Breast epithelium (tissue), 4 donors: ENCODE measurements around the gene KIF3B. TPM values are rescaled to one million over a fixed set of nuclear protein-coding genes. Genes with fewer than 3 reads are reported as not detected.
"Not testable (repeated sequence)": the region's sequence is repeated elsewhere in the genome, so short reads cannot be mapped to it uniquely, and the experiment has no call there.

Experiments
- DNase-seq, 2 donors: peaks; one replicate each; pipeline ENCODE4 v3.0.0-alpha.2; 2019; ENCODE audit warnings: low spot score in 2 of 2
- H3K27ac ChIP-seq, 2 donors: fragments of 200-600 bp; sonication (generic) in 1 of 2; one replicate each; pipeline ENCODE4 v1.5.1; 2016 to 2019; ENCODE audit warnings: mild to moderate bottlenecking in 1 of 2
- H3K27me3 ChIP-seq, 2 donors: fragments of 200-600 bp; sonication (generic) in 1 of 2; one replicate each; pipeline versions ENCODE4 v1.5.1 to v1.6.0; 2017 to 2019; ENCODE audit warnings: control low read depth in 1 of 2, mild to moderate bottlenecking in 1 of 2
- H3K36me3 ChIP-seq: fragments of 200-600 bp; one replicate; pipeline ENCODE4 v1.5.1; 2019
- H3K4me1 ChIP-seq, 2 donors: fragments of 200-600 bp; sonication (generic); one replicate each; pipeline ENCODE4 v1.5.1; 2016 to 2019; ENCODE audit warnings: control low read depth in 1 of 2
- H3K4me3 ChIP-seq, 3 donors: fragments of 200-600 bp; sonication (generic); 1 replicate in 2 of 3; 2 replicates in 1 of 3; pipeline ENCODE4 v1.5.1; 2016 to 2019; ENCODE audit warnings: mild to moderate bottlenecking in 3 of 3, moderate library complexity in 2 of 3
- H3K9me3 ChIP-seq, 2 donors: fragments of 200-600 bp; sonication (generic) in 1 of 2; one replicate each; pipeline ENCODE4 v1.5.1; 2016 to 2019; ENCODE audit warnings: control low read depth in 1 of 2
- POLR2A ChIP-seq: fragments of 450-650 bp; IDR thresholded peaks from one replicate; pipeline ENCODE4 v1.6.1; 2016; ENCODE audit warnings: antibody characterized with exemption, mild to moderate bottlenecking, moderate library complexity
- POLR2AphosphoS5 ChIP-seq, 3 donors: sonication (generic); formaldehyde crosslinking; IDR thresholded peaks; one replicate each; pipeline ENCODE4 v1.6.1; 2017; ENCODE audit warnings: antibody characterized with exemption in 3 of 3
- intact Hi-C: fragments of 100-400 bp; cut with DNase I; formaldehyde crosslinking; loops from one replicate; pipeline ENCODE4 v1.15.1; 2023; ENCODE audit warnings: low total_unique reads
- total RNA-seq, 3 donors: library from RNA; depleted of rRNA; stranded (reverse); fragments of >200 nt; gene quantifications; one replicate each; pipeline ENCODE4 v1.1.0, GENCODE V29; 2016
- TF ChIP-seq, protein P1 (sequence below), 3 donors: fragments of 450-650 bp; IDR thresholded peaks; one replicate each; pipeline ENCODE4 v1.5.1; 2016 to 2017; ENCODE audit warnings: antibody characterized with exemption in 3 of 3, mild to moderate bottlenecking in 3 of 3, moderate library complexity in 3 of 3

KIF3B gene
- total RNA-seq, 3 donors from 2014 or later = 23.7 to 28.6 (median 24.6) TPM

DNA sequence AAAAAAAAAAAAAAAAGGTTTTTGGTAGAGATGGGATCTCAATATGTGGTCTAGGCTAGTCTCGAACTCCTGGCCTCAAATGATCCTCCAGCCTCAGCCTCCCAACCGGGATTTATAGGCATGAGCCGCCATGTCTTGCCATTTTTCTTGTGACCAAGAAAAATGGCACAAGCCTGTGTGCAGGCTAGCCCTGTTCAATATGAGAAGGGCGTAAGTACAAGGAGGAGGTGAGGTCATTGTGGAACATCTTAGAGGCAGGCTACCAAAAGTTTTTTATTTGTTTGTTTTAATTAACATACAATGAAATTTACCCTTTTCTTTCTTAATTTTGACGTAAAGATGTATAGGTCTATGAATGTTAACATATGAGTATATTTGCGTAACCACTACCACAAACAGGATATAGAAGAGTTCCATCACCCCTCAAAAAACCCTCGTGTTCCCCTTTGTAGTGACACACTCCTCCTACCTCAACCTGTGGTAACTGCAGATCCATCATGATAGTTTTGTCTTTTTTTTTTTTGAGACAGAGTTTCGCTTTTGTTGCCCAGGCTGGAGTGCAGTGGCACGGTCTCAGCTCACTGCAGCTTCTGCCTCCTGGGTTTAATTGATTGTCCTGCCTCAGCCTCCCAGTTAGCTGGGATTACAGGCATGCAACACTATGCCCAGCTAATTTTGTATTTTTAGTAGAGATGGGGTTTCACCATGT, 28.3 kb upstream of the KIF3B start:
- intact Hi-C loops = no loop called here
- Histone ChIP-seq H3K27ac (no peak overlapping the region), H3K9me3 (no peaks in the 10 kb centered on the region), H3K27me3 (no peaks in the 10 kb centered on the region), H3K4me3 (no peak overlapping the region), H3K4me1 (no peaks in the 10 kb centered on the region), H3K36me3 (no peaks in the 10 kb centered on the region)
- no peak for TF ChIP-seq POLR2A
- TF ChIP-seq, protein P1, sequence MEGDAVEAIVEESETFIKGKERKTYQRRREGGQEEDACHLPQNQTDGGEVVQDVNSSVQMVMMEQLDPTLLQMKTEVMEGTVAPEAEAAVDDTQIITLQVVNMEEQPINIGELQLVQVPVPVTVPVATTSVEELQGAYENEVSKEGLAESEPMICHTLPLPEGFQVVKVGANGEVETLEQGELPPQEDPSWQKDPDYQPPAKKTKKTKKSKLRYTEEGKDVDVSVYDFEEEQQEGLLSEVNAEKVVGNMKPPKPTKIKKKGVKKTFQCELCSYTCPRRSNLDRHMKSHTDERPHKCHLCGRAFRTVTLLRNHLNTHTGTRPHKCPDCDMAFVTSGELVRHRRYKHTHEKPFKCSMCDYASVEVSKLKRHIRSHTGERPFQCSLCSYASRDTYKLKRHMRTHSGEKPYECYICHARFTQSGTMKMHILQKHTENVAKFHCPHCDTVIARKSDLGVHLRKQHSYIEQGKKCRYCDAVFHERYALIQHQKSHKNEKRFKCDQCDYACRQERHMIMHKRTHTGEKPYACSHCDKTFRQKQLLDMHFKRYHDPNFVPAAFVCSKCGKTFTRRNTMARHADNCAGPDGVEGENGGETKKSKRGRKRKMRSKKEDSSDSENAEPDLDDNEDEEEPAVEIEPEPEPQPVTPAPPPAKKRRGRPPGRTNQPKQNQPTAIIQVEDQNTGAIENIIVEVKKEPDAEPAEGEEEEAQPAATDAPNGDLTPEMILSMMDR (IDR thresholded peaks at IDR 0.05) = no peak
- no peak for TF ChIP-seq POLR2AphosphoS5 (IDR thresholded peaks at IDR 0.05)
- DNase-seq = no peak

DNA sequence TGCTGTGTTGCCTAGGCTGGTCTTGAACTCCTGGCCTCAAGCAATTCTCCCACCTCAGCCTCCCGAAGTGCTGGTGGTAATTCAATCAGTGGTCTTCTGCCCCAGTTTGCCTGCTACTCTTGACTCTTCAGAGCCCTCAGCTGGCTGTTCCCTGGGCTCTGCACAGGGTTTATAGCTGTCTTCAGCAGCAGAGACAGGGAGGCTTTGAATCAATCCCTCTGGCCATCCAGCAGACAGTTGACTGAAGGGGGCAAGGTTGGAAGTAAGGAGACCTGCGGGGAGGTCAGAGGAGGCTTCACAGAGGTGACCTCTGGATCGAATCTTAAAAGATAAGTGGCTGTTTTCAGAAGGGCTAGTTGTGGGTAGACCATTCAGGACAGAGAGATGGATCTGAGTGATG, 26.0 kb upstream of the KIF3B start:
- H3K27me3 ChIP-seq = no peaks in the 10 kb centered on the region
- no peak overlapping the region for H3K4me3 ChIP-seq
- no peak for TF ChIP-seq POLR2AphosphoS5 (IDR thresholded peaks at IDR 0.05)
- TF ChIP-seq POLR2A = no peak
- TF ChIP-seq, protein P1 (IDR thresholded peaks at IDR 0.05) = no peak
- H3K36me3 ChIP-seq = no peaks in the 10 kb centered on the region
- DNase-seq = no peak
- H3K4me1 ChIP-seq = no peaks in the 10 kb centered on the region
- no peak overlapping the region for H3K27ac ChIP-seq
- H3K9me3 ChIP-seq = no peaks in the 10 kb centered on the region
- intact Hi-C loops = no loop called here

DNA sequence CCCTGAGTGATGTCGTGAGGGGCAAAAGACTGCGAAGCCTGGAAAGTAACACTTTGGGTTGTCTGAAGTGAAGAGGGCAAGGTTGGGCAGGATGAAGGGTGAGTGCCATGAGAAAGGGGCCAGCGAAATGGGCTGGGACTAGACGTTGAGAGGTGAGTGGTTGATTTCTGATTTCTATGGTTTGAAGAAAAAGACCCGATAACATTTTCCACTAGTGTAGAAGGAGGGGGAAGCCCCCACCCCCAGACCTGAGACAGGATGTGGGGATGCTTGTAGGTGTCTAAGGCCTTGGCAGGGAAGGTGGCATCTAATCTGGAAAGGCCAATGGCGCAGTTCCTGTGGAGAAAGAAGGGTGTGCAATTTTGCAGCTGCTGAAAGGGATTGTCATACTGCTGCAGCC, 25.3 kb upstream of the KIF3B start:
- Histone ChIP-seq H3K27me3 (no peaks in the 10 kb centered on the region), H3K27ac (no peak overlapping the region), H3K9me3 (no peaks in the 10 kb centered on the region), H3K4me1 (no peaks in the 10 kb centered on the region), H3K4me3 (no peak overlapping the region), H3K36me3 (no peaks in the 10 kb centered on the region)
- TF ChIP-seq POLR2AphosphoS5 (IDR thresholded peaks at IDR 0.05) = no peak
- TF ChIP-seq, protein P1 (IDR thresholded peaks at IDR 0.05) = no peak
- no peak for TF ChIP-seq POLR2A
- intact Hi-C loops = no loop called here
- no peak for DNase-seq

DNA sequence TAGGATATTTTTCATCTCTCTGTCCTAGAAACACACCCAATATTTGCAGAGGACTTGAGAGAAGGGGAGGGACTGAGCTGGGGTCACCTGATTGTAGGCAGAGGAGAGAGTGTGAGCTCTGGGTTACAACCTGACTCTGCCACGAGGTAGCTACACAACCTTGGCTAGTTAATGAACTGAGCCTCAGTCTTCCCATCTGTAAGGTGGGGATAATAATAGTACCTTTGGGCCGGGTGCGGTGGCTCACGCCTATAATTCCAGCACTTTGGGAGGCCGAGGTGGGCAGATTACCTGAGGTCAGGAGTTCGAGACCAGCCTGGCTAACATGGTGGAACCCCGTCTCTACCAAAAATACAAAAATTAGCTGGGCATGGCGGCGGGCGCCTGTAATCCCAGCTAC, 16.5 kb upstream of the KIF3B start:
- H3K36me3 ChIP-seq, H3K27ac ChIP-seq, H3K4me1 ChIP-seq, H3K9me3 ChIP-seq, intact Hi-C loops, H3K27me3 ChIP-seq, DNase-seq, H3K4me3 ChIP-seq: not testable (repeated sequence)

DNA sequence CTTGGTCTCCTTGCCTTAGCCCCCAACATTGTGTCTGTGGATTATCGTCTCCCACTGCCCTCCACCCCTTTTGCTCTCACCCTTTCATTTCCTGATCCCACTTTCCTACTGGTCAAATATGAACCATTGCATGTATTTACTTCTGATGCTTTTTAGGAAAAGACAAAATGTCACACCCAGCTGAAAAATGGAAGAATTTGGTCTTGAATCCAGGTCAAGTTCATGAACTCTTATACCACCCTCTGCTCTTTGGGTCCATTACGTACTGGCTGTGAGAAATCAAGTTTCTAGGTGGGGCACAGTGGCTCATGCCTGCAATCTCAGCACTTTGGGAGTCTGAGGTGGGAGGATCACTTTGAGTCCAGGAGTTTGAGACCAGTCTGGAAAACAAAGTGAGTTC, 15.8 kb upstream of the KIF3B start:
- intact Hi-C loops = no loop called here
- TF ChIP-seq POLR2A (no peak), POLR2AphosphoS5 (IDR thresholded peaks at IDR 0.05) (no peak)
- TF ChIP-seq, protein P1 (IDR thresholded peaks at IDR 0.05) = no peak
- no peak for DNase-seq
- H3K9me3 ChIP-seq = no peaks in the 10 kb centered on the region
- H3K4me1 ChIP-seq = no peaks in the 10 kb centered on the region
- no peaks in the 10 kb centered on the region for H3K27me3 ChIP-seq
- no peaks in the 10 kb centered on the region for H3K36me3 ChIP-seq
- no peak overlapping the region for H3K27ac ChIP-seq
- no peak overlapping the region for H3K4me3 ChIP-seq
